OCI-M2 (cell line): ENCODE measurements around the gene ADAMTS13.
"Not testable (repeated sequence)": the region's sequence is repeated elsewhere in the genome, so short reads cannot be mapped to it uniquely, and the experiment has no call there.

Experiments used
- DNase-seq: peaks from one replicate; lab custom pipeline; 2025; ENCODE audit not compliant: unreplicated experiment; lab: John Stamatoyannopoulos, UW

Gene ADAMTS13

DNA sequence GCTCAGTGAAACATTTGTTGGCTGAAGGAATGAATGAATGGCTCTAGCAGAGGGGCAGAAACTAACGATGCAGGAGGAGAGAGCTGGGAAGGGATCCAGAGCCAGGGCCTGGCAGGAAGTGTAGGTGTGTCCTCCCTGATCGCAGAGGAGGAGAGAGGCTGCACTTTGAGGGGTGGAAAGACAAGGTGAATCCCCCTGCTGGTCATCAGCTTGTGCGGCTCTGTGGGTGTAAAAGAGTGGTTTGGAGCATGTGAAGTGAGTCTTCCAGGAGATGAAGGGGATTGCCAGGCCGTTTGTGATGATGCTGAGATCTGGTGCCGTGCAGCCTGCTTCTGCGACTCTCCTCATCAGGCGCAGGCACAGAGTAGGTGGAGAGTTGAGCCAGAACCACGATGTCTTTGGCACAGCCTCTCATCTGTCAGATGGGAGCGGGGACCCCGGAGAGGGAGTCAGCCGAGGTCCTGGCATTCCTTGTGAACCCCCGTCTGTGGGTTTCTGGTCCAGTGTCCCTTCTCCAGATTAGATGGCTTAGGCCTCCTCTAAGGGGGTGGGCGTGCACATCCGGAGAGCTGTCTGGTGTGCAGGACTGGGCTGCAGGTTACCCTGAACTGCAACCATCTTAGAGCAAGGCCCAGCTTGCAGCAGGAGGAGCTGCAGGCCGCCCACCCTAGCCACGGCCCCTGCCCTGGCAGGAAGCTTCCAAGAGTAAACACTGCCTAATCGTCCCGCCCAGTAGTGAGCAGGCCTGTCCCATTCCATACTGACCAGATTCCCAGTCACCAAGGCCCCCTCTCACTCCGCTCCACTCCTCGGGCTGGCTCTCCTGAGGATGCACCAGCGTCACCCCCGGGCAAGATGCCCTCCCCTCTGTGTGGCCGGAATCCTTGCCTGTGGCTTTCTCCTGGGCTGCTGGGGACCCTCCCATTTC lies at the start of gene ADAMTS13:
TSS of gene ADAMTS13 (plus strand) at position 753 of the 928 bp plus-strand sequence. CDS start at position 830, 77 bp downstream.
- DNase-seq = no peak

GRCh38 chr9:133374612-133375115 lies 47.5 kb upstream of the ADAMTS13 start:
- no peak for DNase-seq

DNA sequence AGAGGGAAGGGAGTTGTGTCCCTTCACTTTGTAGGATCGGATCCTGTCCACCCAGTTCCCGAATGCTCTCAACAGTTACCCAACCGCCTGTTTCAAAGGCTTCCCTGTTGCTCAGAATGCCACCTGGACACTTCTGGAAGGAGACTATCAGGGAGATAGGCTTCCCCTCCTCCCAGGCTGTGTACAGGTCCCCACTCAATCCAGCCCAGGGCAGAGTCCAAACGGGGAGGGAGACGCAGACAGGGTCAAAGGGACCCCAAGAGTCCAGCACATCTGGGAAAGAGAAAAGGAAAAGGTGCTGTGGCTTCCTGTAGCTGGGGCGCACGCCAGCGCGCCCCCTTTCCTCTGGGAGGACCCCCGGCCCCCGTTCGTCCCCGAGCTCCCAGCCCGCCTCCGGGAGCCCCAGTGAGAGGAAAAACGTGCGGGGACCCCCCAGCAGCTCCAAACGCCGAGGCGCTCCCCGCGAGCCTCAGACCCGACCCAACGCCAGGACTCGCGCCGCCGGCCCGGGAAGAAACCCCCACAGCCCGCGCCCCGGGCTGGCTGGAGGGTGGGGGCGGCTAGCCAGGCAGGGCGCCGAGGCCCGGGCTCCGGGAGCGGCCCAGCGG lies 46.9 kb upstream of the ADAMTS13 start:
- DNase-seq = no peak

GRCh38 chr9:133375724-133376654 lies 46.2 kb upstream of the ADAMTS13 start, which contains the start of the genes STKLD1 and SURF4:
STKLD1 (plus strand) TSS chr9:133376366; CDS start chr9:133376474, 108 bp downstream.
SURF4 (minus strand) TSS chr9:133376060; CDS start chr9:133375969, 91 bp downstream.
- peak; percentile 54 for DNase-seq

DNA sequence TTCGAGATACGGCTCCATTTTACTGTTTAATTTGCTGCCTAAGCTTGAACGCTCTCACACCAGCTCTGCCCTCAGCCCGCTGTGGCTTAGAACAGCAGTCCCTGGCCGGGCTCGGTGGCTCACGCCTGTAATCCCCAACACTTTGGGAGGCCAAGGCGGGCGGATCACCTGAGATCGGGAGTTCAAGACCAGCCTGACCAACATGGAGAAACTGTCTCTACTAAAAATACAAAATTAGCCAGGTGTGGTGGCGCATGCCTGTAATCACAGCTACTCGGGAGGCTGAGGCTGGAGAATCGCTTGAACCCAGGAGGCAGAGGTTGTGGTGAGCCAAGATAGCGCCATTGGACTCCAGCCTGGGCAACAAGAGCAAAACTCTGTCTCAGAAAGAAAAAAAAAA lies 44.9 kb upstream of the ADAMTS13 start:
- not testable (repeated sequence) for DNase-seq

- DNase-seq = no peak
These were observed 44.4 kb upstream of the ADAMTS13 start for GRCh38 chr9:133377721-133378216.

GRCh38 chr9:133378408-133378962 lies 43.7 kb upstream of the ADAMTS13 start:
- no peak for DNase-seq

- DNase-seq = no peak
These were observed 42.7 kb upstream of the ADAMTS13 start for GRCh38 chr9:133379153-133380086.

DNA sequence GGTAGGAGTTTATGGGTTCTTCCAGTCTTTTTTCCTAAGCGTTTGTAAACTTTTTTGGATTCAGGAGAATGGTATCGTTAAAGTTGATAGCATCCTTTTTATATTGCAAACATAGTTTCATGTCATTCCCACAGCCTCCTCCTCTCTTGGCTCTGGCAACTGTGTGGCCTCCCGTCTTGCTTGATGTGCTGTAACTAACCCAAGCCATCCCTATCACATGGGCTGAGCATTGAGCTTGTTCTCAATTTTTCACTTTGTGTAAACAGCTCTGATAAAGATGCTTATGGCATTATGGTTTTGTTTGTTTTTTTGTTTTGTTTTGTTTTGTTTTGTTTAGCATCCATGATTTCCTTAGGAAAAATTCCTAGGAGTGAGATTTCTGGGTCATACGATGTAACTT lies 41.4 kb upstream of the ADAMTS13 start:
- DNase-seq = no peak

DNA sequence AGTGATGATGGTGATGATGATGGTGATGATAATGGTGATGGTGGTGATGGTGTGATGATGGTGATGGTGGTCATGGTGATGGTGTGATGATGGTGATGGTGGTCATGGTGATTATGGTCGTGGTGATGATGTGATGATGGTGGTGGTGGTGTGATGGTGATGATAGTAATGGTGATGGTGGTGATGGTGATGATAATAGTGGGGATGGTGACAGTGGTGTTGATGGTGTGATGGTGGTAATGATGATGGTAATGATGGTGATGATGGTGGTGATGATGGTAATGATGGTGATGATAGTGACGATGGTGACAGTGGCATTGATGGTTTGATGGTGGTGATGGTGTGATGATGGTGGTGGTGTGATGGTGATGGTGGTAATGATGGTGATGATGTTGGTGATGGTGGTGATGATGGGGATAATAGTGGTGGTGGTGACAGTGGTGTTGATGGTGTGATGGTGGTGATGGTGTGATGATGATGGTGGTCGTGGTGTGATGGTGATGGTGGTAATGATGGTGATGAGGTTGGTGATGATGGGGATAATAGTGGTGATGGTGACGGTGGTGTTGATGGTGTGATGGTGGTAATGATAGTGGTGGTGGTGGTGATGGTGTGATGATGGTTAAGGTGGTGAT lies 39.5 kb upstream of the ADAMTS13 start:
- DNase-seq = no peak

DNA sequence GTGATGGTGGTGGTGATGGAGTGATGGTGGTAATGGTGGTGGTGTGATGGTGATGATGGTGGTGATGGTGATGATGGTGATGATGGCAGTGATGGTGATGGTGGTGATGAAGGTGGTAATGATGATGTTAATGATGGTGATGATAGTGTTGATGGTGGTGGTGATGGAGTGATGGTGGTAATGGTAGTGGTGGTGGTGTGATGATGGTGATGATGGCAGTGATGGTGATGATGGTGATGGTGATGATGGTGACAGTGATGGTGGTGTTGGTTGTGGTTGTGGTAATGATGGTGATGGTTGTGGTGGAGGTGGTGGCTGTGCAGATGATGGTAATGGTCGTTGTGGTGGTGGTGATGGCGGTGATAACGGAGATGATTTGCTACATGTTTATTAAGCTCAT lies 38.7 kb upstream of the ADAMTS13 start:
- DNase-seq = no peak

GRCh38 chr9:133384736-133385321 lies 37.3 kb upstream of the ADAMTS13 start:
- DNase-seq = no peak

DNA sequence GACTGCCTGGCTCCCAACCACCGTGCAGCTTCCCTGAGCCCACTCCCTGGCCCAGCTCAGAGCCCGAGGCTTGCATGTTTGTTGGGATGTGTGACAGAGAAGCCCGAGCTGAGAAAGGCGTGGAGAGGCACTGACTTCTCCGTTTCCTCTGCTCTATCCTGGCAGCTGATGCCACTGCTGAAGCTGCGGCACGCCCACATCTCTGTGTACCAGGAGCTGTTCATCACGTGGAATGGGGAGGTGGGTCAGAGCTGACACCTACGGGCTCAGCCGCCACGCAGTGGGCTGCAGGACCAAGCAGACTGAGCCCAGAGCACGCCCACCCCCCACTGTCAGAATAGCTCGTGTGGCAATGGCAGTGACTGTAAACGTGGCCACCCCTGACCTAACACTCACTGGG lies 36.7 kb upstream of the ADAMTS13 start:
- no peak for DNase-seq

DNA sequence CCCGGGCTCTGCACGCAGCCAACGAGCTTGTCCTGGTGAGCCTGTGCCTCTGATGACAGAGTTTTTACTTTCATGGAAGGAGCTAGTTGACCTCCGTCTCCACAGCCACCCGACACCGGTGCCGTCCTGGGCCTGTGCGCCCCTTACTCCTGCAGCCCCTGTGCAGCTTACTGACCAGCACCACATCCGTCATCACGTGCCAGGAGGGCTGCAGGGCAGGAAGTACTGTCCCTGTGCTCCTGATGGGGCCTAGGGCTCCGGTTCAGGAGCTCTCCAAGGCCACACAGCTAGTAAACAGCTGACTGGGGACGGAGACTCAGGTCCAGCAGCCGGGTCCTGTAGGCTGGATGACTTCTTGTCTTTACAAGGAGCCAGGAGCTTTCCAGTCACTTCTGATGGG lies 35.8 kb upstream of the ADAMTS13 start:
- DNase-seq = no peak

GRCh38 chr9:133387680-133388079 lies 34.5 kb upstream of the ADAMTS13 start:
- DNase-seq = no peak

- DNase-seq = no peak
These were observed 33.1 kb upstream of the ADAMTS13 start for GRCh38 chr9:133389025-133389557.

DNA sequence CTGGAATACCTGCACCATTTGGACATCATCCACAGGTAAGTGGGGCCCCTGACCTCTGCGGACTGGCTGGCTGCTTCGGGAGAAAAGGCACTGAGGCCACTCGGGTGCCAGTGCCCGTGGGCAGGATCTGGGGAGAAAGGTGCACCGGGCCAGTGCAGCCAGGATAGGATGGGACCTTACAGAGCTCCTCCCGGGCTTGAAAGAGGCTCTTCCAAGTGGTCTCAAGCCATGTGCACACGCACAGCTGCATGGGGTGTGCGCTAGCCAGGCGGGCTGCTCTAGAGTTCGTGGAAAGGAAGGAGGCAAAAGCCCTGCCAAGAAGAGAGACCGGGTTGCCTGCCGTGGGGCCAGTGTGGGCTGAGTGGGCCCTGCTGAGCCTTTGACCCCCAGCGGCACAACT lies 32.6 kb upstream of the ADAMTS13 start:
- no peak for DNase-seq

DNA sequence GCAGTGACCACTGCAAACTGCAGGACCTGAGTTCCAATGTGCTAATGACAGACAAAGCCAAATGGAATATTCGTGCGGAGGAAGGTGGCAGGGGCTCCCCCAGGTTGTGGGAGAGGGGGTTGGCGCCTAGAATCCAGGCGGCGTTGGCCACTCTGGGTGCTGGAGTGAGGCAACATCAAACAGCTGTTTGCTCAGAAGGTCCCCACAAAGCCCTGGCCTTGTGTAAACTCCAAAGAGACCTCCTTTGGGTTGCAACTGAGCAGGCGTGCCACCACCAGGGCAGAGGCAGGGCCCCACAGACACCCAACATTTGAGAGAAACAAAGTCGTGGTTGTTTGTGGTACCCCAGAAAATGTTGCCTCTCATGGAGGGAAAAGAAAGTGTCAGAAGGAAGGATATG lies 31.5 kb upstream of the ADAMTS13 start:
- DNase-seq = no peak
